ENCODE results near the gene AKR1B1. TPM values are rescaled to one million over a fixed set of nuclear protein-coding genes. Genes with fewer than 3 reads are reported as not detected.

Gene AKR1B1
- total RNA-seq, 4 donors from 2014 or later, result 44.6 to 55.2 (median 52.5) TPM

DNA sequence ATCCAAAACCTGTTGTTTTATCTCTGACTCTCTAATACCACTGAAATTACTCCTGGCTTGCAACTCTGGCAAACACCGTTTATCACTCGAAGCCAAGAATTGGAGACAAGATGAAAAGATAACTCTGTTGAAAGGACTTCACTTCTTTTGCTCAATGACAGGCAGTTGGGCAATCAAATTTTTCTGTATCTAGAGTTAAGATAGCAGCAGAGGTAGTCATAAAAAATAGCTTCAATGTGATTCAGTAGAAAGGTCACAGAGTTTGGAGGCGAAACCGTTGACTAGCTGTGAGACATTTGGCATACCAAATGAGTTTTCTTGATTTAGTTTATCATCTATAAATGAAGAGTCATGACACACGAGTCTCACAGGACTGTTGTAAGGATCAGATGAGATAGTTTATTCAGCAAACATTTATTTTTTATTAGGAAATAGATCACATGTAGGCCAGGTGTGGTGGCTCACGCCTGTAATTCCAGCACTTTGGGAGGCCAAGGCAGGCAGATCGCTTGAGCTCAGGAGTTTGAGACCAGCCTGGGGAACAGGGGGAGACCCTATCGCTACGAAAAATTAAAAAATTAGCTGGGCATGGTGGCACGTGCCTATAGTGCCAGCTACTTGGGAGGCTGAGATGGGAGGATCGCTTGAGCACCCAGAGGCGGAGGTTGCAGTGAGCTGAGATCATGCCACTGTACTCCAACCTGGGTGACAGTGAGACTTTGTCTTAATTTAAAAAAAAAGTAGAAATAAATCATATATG lies 23.6 kb downstream of the AKR1B1 start:
- no peak overlapping the region for H3K27ac ChIP-seq (replicated peaks in 1 of 4)
- TF ChIP-seq EP300 (IDR thresholded peaks at IDR 0.05) (no peak), POLR2AphosphoS5 (IDR thresholded peaks at IDR 0.05) (no peak), CTCF (IDR thresholded peaks at IDR 0.05) (no peak), POLR2A (IDR thresholded peaks at IDR 0.05; ENCODE audit: low read depth) (no peak)
- H3K4me1 ChIP-seq, result peaks cover 11 to 19% (median 16%) of the 10 kb centered on the region in 4 donors
- peaks cover 0 to 6% (median 3%) of the 10 kb centered on the region in 4 donors for H3K36me3 ChIP-seq
- intact Hi-C loops (cut with DNase I), result loop anchor here (10.0 kb wide), 1 partner anchor 109 kb away; the partner anchor contains the start of gene AKR1B15
- no peaks in the 10 kb centered on the region for H3K9me3 ChIP-seq
- H3K27me3 ChIP-seq, result no peaks in the 10 kb centered on the region
- 85% methylated on average over 12 of the region's 12 CpGs for WGBS
- no peak overlapping the region for H3K4me3 ChIP-seq
- DNase-seq (ENCODE audit: extremely low spot score), result no peak

DNA sequence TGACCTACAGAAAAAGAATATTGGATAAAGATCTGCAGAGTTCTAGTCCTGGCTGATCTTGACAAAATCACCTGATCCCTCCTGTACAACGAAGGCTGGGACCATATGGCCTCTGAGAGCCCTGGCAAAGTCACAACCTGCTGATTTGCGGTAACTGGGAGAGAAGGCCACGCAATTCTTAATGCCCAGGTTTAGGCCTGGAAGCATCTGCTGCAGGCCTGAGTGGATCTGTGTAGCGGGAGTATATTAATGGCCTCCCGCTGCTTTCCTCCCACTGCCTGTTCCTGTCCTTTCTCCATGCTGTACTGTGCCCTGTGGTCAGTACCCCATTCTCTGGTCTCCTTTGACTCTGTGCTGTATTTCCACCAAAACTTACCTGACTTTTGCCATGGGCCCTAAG lies 24.2 kb downstream of the AKR1B1 start:
- intact Hi-C loops (cut with DNase I), result loop anchor here (10.0 kb wide), 1 partner anchor 110 kb away; the partner anchor contains the start of gene AKR1B15
- no peak overlapping the region for H3K4me3 ChIP-seq
- 96% methylated on average over 5 of the region's 5 CpGs for WGBS
- H3K4me1 ChIP-seq, result peaks cover 8 to 19% (median 16%) of the 10 kb centered on the region in 4 donors
- no peak overlapping the region for H3K27ac ChIP-seq (replicated peaks in 1 of 4)
- H3K27me3 ChIP-seq, result no peaks in the 10 kb centered on the region
- TF ChIP-seq CTCF (IDR thresholded peaks at IDR 0.05) (no peak), EP300 (IDR thresholded peaks at IDR 0.05) (no peak), POLR2AphosphoS5 (IDR thresholded peaks at IDR 0.05) (no peak), POLR2A (IDR thresholded peaks at IDR 0.05; ENCODE audit: low read depth) (no peak)
- no peaks in the 10 kb centered on the region for H3K36me3 ChIP-seq
- DNase-seq (ENCODE audit: extremely low spot score), result no peak
- no peaks in the 10 kb centered on the region for H3K9me3 ChIP-seq

GRCh38 chr7:134433430-134433829 lies 25.5 kb downstream of the AKR1B1 start:
- H3K9me3 ChIP-seq, result no peaks in the 10 kb centered on the region
- no peaks in the 10 kb centered on the region for H3K27me3 ChIP-seq
- H3K4me1 ChIP-seq, result peaks cover 8 to 19% (median 16%) of the 10 kb centered on the region in 4 donors
- no peak for DNase-seq (ENCODE audit: extremely low spot score)
- TF ChIP-seq CTCF (IDR thresholded peaks at IDR 0.05), result no peak
- TF ChIP-seq POLR2A (IDR thresholded peaks at IDR 0.05; ENCODE audit: low read depth), result no peak
- TF ChIP-seq EP300 (IDR thresholded peaks at IDR 0.05), result no peak
- TF ChIP-seq POLR2AphosphoS5 (IDR thresholded peaks at IDR 0.05), result no peak
- no peak overlapping the region for H3K27ac ChIP-seq (replicated peaks in 1 of 4)
- no peaks in the 10 kb centered on the region for H3K36me3 ChIP-seq
- whole genome bisulfite sequencing, result 86% methylated on average over 4 of the region's 4 CpGs
- intact Hi-C loops (cut with DNase I), result loop anchor here (2.0 to 10.0 kb wide), 3 partner anchors 79 to 173 kb away; partner anchors contain the start of gene AKR1B15
- no peak overlapping the region for H3K4me3 ChIP-seq

- H3K27ac ChIP-seq (replicated peaks in 1 of 4), result peak overlapping the region; percentile 76 to 82 (median 79)
- no peaks in the 10 kb centered on the region for H3K36me3 ChIP-seq
- H3K27me3 ChIP-seq, result no peaks in the 10 kb centered on the region
- DNase-seq (ENCODE audit: extremely low spot score), result peak; percentile 96
- H3K9me3 ChIP-seq, result no peaks in the 10 kb centered on the region
- WGBS, result 12% methylated on average over 22 of the region's 31 CpGs
- intact Hi-C loops (cut with DNase I), result loop anchor here (2.0 to 10.0 kb wide), 3 partner anchors 80 to 174 kb away; partner anchors contain the start of gene AKR1B15
- H3K4me3 ChIP-seq, result peak overlapping the region; percentile 37 to 53 (median 48)
- peaks cover 8 to 19% (median 16%) of the 10 kb centered on the region in 4 donors for H3K4me1 ChIP-seq
- TF ChIP-seq POLR2AphosphoS5 (IDR thresholded peaks at IDR 0.05), result peak; percentile 73 to 78
- peak; percentile 69 to 84 (median 72) for TF ChIP-seq CTCF (IDR thresholded peaks at IDR 0.05)
- TF ChIP-seq EP300 (IDR thresholded peaks at IDR 0.05), result no peak
- no peak for TF ChIP-seq POLR2A (IDR thresholded peaks at IDR 0.05; ENCODE audit: low read depth)
Measured at GRCh38 chr7:134432296-134433152, 26.4 kb downstream of the AKR1B1 start.
